ENCODE results near the gene FTO.

The FTO gene

DNA sequence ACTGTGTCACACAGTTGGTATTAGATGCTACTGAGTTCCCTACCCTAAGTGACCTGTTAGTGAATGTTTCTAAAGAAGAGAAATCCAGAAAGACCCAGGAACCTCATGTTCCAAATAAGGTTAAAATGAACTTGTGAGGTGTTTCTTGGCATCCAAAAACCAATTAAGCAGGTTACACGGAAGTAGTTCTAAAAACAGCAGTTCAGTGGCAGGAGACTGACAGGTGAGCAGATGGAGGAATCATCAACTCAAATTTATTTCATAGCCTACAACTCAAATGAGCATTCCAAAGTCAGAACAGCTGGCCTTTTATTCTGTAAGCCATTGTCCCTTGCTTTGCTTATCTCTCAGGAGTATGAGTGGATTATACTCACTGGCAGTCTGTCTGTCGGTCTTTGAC lies 394.3 kb downstream of the FTO start:
- DNase-seq: no peak

DNA sequence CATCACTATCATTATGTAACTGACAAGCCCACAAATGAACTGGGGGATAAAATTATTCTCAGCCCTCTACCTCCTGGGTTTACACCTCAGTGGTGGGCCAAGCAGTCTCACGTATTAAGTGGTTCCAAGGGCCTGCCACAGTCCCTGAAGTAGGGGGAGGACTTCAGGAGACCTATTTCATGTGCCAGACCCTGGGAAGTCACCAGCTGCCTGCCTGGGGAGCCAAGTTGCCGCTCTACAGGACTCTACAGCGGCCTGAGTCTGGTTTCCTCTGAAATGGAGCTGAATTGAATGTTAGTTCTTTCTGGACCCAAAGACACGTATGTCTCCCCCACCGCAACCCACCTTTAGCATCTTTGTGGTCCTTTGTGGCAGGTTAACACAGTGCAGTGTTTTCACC lies 395.7 kb downstream of the FTO start:
- DNase-seq: no peak

DNA sequence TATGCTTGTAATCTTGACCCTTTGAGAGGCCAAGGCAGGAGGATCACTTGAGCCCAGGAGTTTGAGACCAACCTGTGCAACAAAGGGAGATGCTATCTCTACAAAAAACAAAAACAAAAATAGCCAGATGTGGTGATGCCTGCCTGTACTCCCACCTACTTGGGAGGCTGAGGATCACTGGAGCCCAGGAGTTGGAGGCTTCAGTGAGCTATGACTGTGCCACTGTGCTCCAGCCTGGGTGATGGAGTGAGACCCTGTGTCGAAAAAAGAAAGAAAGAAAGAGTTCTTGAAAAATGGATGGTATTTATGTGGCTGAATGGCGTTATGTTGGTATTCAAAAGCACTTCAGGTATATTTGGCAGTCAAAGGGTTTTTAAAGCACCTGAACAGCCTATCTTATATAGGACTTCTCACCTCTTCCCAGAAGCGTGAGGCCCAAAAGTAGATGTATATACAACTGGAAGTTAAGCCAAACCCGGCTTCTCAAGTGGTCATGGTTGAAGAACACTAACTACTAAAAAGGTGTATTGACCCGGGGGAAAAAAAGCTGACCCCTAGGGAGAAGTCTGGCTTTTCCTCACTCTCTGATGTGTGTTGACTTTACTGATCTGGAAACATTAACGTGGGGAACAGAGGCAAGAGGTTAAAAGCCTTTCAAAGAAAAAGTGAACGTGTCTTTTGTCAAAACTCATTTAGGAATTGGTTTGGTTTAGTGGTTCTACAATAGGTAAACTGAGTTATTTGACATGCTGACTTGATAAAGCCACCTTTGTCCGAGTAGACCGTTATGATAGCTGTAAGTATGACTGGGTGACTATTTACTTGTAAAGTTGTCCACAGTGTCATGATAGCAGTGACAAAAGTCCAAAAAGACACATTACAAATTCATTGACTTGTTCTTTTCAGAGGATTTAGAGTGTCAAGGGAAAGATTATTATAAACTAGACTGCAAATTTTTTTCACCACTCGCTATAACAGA lies 399.2 kb downstream of the FTO start:
- no peak for DNase-seq

DNA sequence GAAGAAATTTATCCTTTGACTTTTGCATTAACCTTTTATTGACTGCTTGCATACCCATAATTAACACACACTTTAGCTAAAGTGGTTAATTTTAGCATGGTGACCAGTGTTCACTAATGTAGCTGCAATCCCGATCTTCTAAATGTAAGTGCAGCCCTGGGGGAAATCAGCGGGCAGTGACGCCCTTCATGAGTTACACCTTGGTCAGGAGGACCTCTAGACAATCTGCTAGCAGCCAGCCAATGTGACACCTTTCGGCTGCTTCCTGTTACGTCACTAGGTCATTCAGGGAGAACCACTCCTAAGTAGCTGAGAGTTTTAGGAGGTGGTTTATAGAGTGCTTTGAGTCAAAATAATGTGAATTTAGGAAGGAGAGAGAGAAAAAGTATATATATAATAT lies 402.1 kb downstream of the FTO start:
- no peak for DNase-seq

DNA sequence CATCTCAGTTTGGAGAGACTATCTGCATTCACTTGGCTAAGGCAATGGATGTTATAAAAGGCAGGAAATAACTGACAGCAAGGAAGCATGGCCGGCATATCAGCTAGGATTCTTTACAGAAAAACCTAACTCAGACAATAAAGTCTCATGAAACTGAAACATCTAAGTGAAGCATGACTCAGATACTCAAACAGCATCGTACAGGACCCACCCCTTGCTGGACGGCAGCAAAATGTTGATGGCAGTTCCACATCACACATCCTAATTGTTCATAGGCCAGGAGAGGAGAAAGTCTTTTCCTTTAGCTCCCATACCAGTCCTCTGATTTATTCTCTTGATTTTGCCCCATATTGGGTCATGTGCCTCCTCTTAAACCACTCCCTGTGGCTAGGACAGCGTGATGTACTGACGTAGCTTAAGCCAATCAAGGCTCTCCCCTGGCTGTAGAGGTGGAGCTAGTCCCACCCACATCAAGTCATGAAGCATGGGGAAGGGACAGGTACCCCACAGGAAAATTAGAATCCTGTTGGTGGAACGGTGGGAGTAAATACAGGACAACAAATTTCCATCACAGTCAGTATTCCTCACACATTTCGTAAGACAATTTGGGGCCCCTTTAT lies 403.7 kb downstream of the FTO start:
- no peak for DNase-seq

DNA sequence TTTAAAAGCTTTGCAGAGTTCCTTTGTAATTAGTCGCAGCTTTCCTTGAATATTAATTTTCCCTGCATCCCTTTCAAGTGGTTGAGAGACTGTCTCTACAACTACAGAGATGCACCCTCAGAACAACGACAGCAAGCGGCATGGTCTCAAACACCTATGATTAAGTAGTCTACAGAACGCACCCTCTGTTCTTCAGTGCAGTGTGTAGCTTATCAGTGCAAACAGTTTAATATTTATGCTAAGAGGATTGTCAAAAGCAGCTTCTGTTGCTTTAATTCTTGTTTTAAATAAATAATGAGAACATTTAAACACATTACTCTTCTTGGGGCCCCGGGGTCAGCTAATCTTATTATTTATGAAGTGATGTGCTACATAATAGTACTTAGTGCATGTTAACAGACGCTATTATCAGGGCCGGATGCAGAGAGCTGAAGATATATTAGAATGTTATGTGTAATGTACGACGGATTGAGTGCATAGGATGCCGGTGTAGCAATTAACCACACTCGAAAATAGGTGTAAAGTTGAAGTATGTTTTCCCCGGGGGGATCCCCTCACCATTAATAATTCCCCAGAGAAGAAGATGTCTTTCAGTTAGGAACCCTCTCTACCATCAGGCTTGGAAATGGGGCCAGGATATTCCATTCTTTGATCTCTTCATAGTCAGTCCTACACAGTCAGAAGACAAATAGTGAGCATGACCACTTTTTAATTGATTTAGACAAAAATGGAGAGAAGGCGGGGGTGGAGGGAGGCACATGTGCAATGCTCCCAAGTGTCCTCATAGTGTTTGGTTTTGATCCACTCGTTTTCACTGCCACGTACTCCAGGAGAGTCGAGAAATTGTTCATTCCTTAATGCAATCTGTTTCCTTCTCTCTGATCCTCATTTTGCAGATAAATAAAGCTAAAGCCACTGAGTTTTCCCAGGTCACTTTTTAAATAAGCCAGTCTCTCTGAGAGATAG lies 406.3 kb downstream of the FTO start:
- DNase-seq: no peak

DNA sequence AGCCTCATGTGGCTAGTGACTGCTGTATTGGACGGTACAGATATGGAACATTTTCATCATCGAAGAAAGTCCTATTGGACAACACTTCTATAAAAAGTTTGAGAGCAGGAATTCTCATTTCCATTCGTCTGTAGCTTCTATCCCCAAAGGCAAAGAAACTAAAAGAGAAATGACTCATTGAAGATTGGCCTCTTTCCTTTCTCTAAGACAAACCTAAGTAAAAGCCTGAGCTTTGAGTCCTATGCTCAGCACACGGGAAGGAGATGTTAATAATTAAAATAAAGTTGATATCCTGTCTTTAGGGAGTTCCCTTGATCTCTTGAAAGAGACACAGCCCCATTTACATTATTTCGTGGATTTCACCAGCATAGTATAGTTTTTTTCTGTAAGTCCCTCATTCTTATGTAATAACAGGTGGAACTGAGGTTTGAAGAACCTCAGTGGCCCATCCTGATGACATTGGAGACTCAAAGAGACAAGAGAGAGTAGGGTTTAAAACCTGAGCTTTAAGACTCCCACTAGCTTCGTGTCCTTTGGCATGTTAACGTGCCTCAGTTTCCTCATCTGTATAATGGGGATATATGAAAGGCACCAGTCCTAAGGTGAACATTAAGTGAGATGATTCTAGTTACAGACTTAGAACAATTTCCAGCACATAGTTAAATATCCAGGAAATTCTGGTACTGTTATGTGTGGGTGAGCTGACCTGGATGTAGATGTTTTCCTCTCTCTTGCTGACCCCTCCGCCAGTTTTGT lies 408.7 kb downstream of the FTO start:
- no peak for DNase-seq

DNA sequence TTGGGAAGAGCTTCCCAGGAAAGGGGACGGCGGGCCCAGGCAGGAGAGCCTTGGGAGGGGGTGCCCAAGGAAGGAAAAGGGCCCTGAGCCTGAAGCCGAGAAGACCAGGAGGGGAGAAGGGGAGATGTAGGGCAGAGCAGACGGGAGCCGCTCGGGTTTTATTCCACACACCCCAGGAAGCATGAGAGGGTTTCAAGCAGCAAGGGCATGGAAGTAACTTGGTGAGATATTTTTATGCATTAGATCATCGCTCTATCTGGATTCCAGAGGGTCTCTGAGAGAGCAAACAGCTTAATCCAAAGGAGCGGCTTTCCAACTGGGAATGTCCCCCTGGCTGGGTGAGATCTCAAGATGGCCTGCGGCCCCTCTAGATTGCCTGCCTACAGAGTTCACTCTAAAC lies 411.6 kb downstream of the FTO start:
- no peak for DNase-seq

DNA sequence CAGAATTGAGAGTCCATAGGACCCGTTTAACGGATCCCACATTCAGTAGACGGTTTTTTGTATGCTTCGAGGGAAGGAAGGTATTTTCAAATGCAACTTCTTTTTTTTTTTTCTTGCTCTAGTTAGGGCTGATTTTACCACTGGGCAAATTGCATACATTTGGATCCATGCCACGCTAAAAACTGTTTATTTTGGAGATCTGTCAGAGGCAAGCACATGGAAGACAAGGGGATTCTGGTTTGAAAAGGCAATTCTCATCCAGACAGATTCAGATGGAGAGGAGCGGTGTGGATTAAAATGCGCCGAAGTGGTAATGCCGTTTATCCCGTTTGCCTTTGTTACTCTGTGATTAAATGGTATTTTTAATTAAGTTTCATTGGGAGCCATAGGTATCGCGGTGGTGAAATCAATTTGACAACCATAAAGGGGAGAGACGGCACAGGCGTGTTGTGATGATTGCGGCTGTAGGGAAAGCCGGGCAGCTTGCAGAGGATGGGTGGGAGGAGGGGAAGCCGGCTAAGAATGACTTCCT lies 412.2 kb downstream of the FTO start:
- no peak for DNase-seq

DNA sequence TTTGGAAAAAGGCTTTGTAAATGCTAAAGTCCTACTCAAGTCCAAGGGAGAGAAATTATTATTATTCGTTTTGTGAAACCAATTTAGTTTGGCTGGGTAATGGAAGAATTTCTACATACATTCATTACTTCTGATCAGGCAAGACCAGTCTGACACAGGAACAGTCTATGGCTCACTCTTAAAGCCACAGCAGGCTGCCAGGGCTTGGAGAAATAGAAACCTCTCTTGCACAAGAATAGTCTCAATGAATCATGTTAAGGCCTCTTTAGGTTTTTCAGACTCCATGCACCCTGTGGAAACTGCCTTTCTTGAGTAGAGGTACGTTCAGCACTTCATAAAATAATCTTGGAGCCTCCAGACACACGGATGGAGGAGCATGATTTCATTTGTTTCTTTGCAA lies 414.9 kb downstream of the FTO start:
- DNase-seq: no peak

DNA sequence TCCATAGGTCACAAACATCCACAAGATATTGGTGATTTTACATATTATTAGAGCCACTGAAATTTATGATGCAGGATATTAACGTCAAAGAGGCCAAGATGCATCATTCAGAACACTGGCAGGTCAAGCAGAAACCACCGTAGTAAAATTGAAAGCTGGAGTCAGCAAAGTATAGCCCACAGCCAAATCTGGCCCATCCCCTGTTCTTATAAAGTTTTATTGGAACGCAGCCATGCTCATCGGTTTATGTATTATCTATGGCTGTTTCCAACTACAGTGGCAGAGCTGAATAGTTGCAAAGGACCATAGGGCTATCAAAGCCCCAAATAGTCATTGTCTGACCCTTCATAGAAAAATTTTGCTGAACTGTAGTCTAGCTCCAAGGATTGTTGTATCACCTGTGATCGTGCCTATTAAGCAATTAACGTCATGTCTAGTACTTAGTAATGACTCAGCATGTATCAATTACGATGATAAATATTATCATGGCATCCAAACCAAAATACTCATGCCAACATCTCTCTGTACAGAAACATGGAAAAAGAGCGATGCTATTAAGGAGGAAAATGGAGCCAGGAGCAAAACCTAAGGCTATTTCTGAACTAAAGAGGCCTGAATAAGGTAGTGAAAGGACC lies 417.0 kb downstream of the FTO start:
- no peak for DNase-seq

DNA sequence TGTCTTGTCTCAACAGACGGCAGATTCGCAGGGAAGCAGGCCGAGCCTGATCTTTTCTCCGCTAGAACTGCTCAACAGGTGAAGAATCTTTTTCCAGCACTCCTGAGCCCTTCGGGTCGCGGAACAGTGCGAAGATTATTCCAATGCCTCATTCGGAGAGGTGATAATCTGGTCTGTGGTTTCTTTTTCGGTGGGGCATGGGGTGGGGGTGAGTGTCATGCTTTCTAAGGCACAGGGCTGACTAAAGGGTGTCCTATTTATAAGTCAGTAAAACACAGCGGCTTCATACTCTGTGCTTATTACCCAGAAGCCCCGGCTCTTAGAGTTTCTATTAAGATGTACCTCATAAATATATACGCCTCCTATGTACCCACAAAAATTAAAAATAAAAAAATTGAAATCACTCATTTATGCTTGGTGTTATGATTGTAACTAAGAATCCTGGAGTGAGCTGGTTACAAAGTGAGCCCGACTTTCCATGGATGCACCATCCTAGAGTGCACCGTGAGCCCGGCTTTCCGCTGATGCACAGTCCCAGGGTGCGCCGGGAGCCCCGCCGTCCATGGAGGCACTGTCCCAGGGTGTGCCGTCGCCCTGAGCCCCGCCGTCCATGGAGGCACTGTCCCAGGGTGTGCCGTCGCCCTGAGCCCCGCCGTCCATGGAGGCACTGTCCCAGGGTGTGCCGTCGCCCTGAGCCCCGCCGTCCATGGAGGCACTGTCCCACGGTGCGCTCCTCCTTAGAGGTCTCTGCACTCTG lies 417.8 kb downstream of the FTO start:
- no peak for DNase-seq

DNA sequence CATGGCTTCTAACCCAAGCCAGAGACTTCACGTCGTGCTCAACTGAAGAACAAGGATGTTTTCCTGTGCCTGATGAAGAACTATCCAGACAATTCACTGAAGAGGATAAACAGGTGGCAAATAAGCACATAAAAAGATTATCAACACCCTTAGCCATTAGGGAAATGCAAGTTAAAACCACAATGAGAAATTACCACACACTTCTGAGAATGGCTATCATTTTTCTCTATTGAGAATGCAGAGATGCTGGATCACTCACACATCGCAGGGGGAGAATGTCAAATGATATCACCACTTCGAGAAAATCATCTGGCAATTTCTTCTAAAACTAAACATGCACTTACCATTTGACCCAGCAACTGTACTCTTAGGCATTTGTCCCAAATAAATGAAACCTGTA lies 419.8 kb downstream of the FTO start:
- DNase-seq: no peak

DNA sequence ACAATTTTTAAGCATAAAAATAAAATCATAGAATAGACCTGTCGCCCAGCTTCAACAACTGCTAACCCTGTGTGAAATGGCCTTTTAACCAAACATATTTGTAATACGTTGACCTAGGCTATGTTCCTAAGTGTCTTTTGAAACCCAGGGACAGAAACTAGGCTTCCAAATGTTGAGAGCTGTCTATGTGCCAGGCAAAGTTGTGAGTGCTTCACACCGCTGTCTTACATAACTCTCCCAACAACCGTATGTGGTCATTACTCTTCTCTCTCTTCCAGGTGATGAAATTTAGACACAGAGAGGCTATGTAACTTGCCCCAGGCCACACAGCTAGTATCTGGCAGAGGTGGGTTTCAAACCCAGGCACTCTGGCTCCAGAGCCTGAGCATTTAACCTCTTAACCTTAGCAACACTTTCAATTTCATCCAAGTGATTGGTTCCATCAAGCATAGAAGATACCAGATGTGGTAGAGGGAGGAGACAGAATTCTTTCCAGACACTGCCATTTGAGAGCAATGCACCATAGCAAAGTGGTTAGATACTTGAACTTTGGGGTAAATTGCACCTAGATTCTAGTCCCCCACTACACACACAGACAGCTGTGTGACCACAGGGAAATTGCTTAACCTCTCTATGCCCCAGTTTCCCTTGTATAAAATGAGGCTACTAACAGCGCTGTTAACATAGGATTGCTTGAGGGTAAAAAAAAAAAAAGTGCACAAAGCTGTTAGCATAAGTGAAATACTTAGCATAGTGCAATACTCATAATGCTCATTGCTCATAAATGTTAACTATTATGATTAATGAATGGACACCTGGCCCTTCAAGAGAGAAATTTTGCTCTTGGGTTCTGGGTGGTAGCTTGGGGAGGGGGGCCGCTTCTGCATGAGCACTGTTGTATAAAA lies 422.0 kb downstream of the FTO start:
- DNase-seq: no peak

DNA sequence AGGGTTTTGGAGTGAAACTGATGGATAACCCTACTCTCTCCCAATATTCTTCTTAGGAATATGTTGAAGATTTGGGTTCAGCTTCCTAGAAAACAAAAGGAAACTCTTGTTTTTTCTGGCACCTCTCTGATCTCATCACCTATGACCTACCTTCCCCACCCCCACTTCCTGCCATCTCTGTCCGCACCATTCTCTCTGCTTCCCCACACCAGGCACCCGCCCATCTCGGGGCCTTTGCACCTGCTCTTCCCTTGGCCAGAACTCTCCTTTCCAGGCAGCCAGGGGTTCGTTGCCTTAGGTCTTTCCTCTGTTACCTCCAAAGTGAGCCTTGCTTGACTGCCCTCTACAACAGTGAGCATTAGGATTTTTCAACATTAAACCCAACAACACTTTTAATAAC lies 423.0 kb downstream of the FTO start:
- DNase-seq: no peak

DNA sequence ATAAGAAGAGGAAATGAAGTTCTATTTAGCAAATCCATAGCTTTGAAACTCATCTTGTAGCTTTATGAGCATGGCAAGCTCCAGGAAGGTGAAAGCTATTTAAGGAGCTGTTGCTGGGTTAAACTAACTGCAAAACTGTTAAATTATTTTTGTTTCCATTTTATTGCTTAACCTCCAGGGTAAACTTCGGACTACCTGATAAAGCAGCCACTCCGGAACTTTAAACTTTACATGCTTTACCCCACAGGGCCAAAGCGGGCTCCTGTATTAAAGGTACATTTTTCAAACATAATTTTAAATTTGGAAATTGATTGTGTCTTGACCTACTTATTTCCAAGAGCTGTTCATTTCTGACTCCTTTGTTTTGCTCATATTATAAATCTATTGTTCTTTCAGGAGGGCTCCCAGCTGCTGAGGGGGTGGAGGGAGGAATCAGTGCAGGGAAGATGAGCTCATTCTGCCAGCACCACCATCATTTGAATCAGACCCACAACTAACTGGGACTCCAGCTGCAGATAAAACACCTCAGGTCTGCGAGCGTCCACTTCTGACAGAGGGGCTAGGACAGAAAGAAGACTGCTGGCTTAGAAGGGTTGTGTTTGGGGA lies 424.8 kb downstream of the FTO start:
- no peak for DNase-seq

DNA sequence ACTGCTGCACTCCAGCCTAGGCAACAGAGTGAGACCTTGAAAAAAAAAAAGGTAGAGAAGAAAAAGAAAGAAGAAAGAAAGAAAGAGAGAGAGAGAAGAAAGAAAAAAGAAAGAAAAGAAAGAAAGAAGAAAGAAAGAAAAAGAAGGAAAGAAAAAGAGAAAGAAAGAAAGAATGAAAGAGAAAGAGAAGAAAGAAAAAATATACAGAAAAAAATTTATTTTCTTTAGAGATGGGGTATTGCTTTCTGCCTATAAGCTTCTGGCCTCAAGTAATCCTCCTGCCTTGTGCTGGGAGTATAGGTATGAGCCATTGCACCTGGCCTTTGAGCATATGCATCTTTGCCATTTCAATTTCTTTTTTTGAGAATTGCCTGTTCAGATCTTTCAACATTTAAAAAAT lies 425.9 kb downstream of the FTO start:
- no peak for DNase-seq

DNA sequence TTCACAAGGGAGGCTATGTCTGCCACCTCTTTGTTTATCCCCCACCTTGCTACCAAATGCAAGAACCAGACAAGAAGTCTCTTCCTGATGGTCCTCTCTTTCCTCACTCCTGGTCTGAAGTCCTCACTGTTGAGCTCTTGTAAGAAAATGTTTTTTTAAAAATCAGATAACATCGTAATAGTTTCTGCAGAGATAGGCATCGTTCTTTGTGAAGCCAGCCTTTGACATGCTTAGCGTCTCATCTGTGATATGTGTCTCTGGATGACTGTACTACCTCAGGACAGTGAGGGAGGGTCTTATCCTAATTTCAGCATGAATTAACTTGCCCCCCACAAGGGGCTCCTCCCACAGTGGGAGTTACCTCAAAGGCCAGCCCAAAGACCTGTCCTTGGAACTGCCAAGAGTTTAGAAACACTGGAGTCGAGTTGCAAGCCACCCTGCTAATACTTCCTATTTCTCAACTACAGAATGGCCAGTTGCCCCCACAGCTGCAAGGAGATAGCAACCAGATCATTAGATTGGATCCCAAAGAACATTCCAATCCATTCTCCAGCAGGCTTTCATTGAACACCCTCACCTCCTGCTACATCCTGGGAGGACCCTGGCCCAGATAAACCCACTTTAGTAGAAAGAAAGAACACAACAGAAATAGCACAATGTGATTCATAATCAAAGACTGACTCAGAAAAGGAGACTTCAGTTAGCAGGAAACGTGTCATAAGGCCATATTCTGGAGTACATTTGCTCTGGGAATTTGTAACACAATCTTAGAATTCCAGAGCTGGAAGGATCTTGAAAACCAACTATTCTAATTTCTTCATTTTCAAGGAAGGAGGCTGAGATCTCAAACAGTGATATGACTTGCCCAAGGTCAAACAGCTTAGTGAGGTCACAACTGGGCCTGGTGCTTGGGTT lies 431.7 kb downstream of the FTO start:
- DNase-seq: no peak

Measured in T-helper 1 cell (primary cell).